GM12891 (cell line): Measurements from ENCODE around the gene KIF6.

Source experiments
- POLR2A ChIP-seq: IDR thresholded peaks from 2 replicates; pipeline ENCODE4 v1.6.1; 2011; ENCODE audit warnings: low read depth, low read length, control low read depth
- POLR2AphosphoS5 ChIP-seq: IDR thresholded peaks from 2 replicates; pipeline ENCODE4 v1.6.1; 2011; ENCODE audit warnings: low read depth, low read length, control low read depth
- SPI1 ChIP-seq: IDR thresholded peaks from 2 replicates; pipeline ENCODE4 v1.6.1; 2011; ENCODE audit warnings: low read depth, low read length, control low read depth
- TAF1 ChIP-seq: IDR thresholded peaks from 2 replicates; pipeline ENCODE4 v1.6.1; 2011; ENCODE audit warnings: low read depth, low read length, control low read depth

DNA sequence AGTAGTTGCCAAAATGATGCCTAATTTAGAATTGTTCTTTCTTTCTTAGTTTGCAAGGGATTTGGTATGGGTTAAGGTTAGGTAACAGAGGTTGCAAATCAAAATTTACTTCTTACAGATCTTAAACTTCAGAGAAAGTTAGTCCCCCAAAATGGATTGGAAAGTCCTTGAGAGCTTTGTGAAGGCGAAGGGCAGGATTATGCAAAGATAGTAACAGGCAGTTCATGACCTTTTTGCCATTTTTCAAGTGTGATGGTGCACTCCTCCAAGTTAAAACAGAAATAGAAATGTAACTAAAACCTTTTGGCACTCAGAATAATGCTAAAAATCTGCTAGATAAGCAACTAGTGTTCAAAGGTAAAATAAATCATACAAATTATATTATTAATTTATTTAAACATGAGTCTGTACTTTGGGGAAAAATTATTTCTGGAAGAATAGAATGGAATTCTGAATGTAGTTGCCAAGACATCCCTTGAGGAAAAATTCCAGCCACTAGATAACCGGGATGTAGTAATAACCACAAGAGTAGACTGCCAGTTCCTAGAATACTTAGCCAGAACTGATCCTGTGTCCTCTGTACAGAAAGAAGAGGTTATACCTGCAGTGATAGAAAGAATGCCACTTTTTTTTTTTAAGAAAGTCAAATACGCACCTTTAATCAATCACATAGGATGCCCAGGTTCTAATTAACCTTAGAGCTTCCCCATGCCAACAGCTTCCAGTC lies 35.2 kb upstream of the KIF6 start:
- TF ChIP-seq POLR2A: no peak
- no peak for TF ChIP-seq POLR2AphosphoS5
- TF ChIP-seq SPI1: no peak
- TF ChIP-seq TAF1: no peak
